Left renal cortex interstitium (tissue), 4 donors: ENCODE data around the gene TTPAL. TPM values are rescaled to one million over a fixed set of nuclear protein-coding genes. Genes with fewer than 3 reads are reported as not detected.
A peak's percentile ranks its signal among the peaks of the same experiment; 100 is the strongest.

Experiments used
- DNase-seq, 4 donors: peaks; one replicate each; pipeline ENCODE4 v3.0.0-alpha.2; 2013; ENCODE audit warnings: low read depth in 4 of 4, low spot score in 2 of 4, missing footprints in 1 of 4
- polyA plus RNA-seq, 4 donors: library from polyadenylated mRNA; unstranded; fragments of 120-200 nt; gene quantifications; one replicate each; pipeline ENCODE4 v1.2.1, GENCODE V29; 2013; ENCODE audit not compliant: insufficient read length in 4 of 4

TTPAL gene
- polyA plus RNA-seq, 4 donors = 10.9 to 15.2 (median 13.2) TPM

- no peak for DNase-seq
These were observed 19.6 kb downstream of the TTPAL start for GRCh38 chr20:44495257-44495656.

GRCh38 chr20:44495802-44496481, 20.3 kb downstream of the TTPAL start:
- no peak for DNase-seq

- DNase-seq = no peak
These were observed 21.3 kb downstream of the TTPAL start for GRCh38 chr20:44496976-44497375.

GRCh38 chr20:44497761-44498160, 22.1 kb downstream of the TTPAL start:
- DNase-seq = no peak

DNA sequence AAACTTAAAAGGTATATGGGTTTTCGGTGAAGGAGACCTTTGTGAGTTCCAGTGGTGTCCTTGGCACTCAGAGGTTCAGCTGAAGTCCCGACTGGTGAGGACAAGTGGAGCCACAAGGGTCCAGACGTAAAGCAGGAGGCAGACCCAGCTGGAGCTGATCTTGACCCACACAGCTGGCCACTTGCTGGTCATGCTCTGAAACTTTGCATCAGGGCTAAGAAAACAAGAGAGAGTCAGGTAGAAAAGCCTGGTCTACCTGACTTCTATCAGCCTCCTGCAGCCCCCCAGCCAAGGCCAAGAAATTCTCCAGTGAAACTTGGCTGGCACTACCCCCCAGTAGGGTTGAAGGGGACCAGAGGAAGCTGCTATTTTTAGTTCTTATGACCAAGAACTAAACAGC, 24.5 kb downstream of the TTPAL start:
- no peak for DNase-seq

DNA sequence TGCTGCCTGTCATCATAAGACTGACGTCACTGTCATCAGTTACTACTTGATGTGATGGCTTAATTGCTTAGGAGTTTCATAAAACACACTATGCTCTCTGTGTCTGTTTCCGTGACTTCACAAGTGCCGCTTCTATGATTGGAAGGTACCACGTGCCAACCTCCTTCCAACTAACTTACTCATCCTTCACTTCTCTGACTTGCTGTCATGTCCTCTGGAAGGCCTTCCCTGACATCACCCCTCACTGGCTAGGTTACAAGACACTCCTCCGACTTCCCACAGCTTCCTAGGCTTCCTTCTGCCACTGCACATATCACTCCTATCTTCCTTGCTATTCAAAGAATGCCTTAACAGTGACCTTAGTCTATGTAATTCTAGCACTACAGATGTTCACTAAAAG, 25.8 kb downstream of the TTPAL start:
- no peak for DNase-seq

DNA sequence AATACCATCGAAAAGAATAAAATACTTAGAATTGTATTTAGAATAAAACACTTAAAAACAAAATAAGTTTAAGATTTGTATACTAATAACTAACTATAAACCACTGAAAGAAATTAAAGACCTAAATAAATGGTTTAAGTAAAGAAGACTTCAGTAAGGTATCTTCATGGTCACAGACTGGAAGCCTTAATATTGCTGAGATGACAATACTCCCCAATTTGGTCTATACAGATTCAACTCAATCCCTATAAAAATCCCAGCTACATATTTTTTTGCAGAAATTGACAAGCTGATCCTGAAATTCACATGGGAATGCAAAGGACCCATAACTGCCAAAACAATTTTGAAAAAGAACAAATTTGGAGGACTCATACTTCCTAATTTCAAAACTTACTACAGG, 27.3 kb downstream of the TTPAL start:
- DNase-seq = no peak

GRCh38 chr20:44504402-44505307, 29.0 kb downstream of the TTPAL start:
- DNase-seq = no peak

DNA sequence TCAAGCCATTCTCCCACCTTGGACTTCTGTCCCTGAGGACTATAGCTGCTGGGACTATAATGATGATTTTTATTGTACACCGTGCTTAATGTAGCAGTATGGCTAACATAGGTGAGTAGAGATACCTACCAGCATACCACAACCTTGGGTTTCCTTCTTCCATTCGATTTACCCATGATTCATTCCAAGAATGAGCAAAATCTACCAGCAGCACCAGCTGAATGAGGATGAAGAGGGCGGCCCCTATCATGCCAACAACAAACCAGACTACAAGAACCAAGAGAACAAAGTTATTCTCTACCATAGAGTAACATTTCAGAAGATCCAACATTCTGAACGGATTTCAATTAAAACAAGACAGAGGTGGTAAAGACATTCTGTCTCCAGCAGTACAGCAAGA, 34.1 kb downstream of the TTPAL start:
- DNase-seq = no peak

DNA sequence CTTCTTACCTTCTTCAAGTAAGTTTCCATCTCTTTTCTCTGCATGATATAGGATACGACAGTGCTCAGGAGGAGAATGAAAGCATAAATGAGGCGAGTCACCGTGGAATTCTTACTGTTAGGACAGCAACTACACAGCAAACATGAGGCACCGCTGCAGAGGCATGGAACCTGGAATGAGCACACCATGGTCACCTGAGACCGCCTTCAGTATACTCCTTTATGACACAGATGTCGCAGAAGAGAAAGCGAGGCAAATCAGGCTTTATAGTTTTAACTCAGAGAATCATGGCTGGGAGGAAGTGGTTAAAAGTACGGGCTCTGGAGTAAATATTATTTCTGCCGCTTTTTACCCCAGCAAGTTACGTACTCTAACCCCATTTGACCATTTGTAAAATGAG, 38.2 kb downstream of the TTPAL start:
- DNase-seq = no peak

- DNase-seq = no peak
These were observed 40.8 kb downstream of the TTPAL start for GRCh38 chr20:44516491-44516890.

GRCh38 chr20:44517454-44517853, 41.8 kb downstream of the TTPAL start:
- no peak for DNase-seq

- no peak for DNase-seq
These were observed 42.6 kb downstream of the TTPAL start for GRCh38 chr20:44518248-44518647.

DNA sequence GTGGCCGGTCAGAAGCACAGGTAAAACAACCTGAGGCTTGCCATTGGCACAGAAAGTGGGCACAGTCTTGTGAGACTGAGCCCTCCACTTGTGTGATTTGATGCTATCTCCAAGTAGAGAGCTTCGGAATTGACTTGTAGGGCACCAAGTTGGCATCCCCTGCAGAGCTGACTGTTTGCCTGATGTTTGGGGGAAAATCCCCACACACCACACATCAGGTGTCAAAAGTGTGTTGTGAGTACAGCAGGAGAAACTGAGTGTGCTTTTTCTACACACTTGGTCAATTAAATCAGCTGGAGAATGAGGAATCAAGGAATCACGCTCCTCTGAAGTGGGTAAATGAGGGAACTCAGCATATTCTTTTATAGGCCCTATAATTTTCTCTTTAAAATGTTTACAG, 45.2 kb downstream of the TTPAL start:
- no peak for DNase-seq

DNA sequence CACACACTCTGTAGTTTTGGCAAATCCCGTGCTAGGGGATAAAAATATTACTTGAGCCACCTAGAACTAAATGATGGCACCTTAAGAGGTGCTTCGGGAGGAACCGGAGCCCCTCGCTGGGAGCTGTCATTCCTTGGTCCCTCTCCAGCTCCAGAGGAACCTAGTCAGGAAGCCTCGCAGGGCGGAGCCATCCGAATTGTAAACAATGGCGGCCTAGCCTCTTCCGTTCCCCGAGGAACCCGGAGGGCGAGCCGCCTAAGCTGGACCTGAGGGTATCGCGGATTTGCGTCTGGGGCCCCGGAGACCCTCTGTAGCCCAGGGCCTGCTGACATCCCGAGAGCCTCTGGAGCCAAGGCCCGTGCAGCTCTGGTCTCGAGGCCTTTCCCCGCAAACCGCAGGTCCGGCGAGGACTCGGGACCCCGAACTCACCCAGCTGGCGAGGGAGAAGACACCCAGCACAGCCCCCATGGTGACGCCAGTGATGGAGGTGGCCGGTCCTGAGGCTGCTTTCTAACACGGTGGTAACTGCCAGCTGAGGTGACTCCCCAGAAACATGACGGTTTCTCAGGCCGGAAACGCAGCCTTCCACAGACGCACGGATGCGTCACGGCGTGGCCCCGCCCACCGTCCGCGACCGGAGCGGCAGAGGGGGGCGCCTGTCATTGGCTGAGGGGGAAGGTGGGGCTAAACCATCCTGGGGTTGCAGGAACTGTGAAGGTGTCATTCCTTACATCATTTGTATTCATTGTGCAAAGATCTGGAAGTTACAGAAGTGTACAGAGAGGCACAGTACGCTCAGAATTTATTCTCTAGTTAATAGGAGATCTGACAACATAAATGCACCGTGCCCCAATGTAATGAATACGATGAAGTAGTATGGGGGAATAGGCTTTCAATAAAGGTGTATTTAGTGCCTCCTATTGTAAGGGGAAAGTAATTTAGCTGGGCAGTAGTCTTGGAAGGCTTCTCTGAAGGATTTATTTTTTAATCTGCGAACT, 46.1 kb downstream of the TTPAL start, which contains the start of gene SERINC3:
Gene SERINC3 (minus strand): TSS at position 587 of the 998 bp plus-strand sequence. CDS start 119 bp downstream, at position 468.
- peak; percentile 80 to 93 (median 84) for DNase-seq

GRCh38 chr20:44522841-44523240, 47.2 kb downstream of the TTPAL start:
- DNase-seq = no peak

DNA sequence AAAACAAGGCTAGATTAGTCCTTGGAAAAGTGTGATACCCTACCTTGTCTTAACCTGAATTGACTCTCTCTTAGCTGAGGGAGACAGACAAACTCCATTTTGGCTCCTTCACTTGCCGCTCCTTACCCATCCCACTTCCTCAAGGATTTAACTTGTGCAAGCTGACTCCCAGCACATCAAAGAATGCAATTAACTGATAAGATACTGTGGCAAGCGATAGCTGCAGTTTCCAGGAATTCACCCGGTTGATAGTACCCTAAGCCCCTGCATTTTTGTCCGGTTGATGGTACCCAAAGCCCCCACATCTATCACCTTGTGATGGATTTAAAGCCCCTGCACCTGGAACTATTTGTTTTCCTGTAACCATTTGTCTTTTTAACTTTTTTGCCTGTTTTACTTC, 48.1 kb downstream of the TTPAL start:
- no peak for DNase-seq

DNA sequence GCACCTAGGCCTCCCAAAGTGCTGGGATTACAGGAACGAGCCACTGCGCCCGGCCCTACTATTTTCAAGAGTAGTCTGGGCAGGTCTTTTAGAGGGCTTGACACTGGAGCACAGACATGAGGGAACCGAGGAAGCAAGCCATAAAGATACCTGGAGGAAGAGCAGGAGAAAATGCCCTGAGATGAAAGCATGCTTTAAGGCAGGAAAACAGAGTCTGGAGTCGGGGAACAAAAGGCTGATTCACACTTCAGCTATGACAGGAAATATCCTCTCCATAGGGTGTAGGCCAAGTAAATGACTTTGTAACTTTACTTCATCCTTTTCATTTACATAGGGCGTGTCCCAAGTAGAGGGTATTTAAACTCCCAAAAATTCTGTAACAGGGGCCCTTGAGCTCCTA, 50.5 kb downstream of the TTPAL start:
- DNase-seq = no peak

GRCh38 chr20:44527716-44528199, 52.1 kb downstream of the TTPAL start:
- DNase-seq = no peak

GRCh38 chr20:44528309-44528708, 52.6 kb downstream of the TTPAL start:
- DNase-seq = no peak
